ENCODE measurements around the gene CUL9.

The CUL9 gene

GRCh38 chr6:43258807-43259686, 77.1 kb downstream of the CUL9 start:
- DNase-seq: no peak

- no peak for DNase-seq
These were observed 78.8 kb downstream of the CUL9 start for GRCh38 chr6:43260791-43261190.

GRCh38 chr6:43261198-43261597, 79.2 kb downstream of the CUL9 start:
- DNase-seq: no peak

DNA sequence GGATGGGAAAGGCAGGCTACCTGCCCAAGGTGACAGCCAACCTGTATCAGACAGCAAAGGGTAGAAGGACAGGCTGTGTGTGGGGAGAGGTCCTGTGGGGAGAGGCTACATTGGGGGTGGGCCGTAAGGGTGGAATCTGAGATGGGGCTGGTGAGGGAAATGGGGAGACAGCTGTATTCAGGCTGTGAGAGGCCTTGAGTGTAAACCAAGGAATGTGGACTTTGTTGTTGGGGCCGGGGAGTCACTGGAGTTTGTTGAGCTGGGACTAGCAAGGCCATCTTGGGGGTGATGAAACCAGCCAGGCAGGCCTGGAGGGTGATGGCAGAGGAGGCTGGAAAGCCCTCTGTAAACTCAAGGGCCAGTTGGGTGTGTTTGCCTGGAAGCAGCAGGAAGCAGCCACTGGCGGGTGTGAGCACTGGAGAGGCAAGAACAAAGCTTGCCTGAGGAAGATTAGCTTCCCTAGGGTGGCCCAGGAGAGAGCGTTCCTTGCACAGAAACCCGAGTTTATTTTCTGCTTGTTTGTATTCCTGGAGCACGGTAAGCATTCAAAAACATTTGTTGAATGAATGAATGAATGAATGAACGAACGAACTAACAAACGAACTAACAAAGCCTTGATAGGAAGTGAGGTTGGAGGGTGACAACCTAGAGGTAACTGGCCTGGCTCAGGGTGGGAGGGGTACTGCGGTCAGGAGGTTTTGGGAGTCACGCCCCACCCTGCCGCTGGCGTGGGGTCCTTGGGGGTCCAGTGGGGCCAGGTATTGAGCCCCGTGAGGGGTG, 80.2 kb downstream of the CUL9 start:
- DNase-seq: no peak

GRCh38 chr6:43262780-43263313, 80.9 kb downstream of the CUL9 start:
- no peak for DNase-seq

GRCh38 chr6:43263314-43264178, 81.5 kb downstream of the CUL9 start:
- peak; percentile 81 for DNase-seq

DNA sequence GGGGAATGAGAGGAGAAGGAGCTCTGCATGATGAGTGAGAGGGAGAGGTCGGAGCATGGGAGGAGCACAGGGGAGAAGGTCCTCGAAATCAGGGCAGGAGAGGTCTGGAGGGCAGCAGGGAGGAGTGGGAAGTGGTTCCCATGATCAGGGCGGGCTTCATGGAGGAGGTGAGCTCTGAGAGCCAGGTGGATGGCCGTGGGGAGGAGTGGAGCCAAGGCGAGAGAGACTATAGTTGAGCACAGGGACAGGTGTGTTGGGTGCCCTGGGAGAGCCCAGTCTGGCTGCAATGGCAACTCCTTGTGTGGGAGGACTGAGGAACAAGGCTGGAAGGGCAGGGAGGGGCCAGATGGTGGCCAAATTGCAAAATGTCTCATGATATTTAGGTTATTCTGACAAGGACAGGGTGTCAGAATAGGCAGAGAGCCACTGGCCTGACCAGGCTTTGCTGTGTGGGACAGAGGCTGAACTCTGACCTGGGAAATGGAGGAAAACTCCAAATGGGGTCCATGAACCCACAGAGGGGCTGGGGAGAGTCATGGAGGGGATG, 82.7 kb downstream of the CUL9 start:
- no peak for DNase-seq

GRCh38 chr6:43265564-43265963, 83.6 kb downstream of the CUL9 start:
- no peak for DNase-seq

DNA sequence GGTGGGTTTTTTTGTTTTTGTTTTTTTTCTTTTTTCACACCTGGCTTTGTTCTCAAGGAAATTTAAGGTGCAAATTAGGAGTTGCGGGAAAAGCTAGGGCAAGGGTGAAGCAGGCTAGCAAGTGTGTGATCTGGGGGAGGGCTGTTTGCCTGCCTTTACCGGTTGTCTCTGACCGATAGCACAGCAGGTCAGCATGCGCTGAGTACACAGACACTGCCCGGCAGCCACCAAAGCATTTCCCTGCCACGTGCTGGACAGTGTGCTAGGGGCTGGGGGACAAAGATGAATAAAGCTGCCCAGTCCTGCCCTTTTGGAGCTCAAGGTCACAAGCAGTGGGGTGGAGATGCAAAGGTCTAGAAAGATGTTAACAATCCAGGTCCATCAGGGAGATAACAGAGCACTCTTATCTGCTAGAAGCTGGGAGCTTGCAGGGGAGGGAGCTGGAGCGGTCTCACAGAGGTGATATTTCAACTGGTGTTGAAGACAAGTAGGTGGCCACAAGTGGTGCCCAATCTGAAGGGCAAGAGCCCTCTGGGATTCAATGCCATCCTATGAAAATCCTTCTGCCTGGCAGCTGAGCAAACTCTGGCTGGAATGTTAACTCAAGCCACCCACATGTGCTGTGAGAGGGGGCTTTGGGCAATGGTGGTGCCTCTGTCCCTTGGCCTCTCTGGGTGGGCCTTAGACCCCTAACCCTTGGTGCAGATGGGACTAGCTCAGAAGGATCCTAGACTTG, 85.8 kb downstream of the CUL9 start:
- no peak for DNase-seq

DNA sequence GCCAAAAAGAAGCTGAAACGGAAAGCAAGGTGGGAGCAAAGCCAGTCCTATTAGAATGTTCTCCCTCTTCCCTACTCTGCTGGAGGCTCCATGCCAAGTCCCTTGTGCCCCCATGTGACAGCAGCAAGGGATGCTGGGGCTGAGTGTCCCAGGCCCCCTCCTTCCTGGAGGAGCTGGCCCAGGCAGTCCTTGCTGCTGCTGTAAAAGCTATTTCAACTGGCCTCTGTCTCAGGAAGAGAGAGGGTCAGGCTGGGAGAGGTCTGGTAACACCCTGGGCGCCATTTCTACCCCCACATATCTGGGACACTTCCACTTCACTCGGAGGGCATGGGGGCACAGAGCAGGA, 86.3 kb downstream of the CUL9 start:
- no peak for DNase-seq

DNA sequence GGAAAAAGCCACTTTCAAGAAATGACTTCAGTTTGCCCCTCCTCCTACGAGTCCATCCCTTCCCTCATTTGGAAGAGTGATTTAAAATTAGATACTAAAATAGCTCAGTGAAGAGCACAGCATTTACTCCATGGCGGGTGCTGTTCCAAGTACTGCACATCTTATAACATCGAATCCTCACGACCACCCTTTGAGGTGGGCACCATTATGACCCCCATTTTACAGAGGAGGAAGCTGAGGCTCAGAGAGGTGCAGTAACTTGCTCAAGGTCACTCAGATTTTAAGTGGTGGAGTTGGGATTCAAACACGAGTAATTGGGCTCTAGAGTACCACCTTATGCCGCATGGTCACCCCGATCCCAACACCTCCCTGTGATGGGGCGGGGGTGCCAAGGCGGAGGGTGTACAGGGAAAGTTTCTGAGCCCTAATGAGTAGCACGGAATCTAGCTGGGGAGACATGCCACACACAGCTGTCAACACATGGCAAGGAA, 86.8 kb downstream of the CUL9 start:
- DNase-seq: no peak

GRCh38 chr6:43269273-43270007, 87.4 kb downstream of the CUL9 start:
- peak; percentile 47 for DNase-seq

- DNase-seq: no peak
These were observed 89.3 kb downstream of the CUL9 start for GRCh38 chr6:43271103-43271815.

DNA sequence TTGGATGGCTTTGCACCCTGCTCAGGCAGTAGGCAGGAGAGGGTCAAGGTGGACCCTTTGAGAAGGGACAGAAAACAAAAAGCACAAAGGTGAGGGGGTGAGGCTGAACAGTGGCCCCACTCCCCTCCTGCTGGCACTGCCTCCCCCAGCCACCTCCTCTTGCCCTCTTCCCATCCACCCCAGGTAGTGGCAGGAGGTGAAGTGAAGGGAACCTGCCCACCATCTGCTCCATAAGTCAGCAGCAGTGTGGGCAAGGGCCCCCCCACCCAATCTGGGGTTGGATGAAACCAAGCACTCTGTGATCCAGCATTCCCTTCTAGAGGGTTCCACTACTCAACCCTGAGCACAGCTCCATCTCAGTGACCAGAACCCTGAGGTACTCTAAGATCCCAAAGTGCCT, 89.9 kb downstream of the CUL9 start:
- no peak for DNase-seq

- DNase-seq: no peak
These were observed 91.7 kb downstream of the CUL9 start for GRCh38 chr6:43273707-43274106.
